Endothelial cell of umbilical vein (primary cell): Measurements from ENCODE around the gene VWA7. TPM values are rescaled to one million over a fixed set of nuclear protein-coding genes. Genes with fewer than 3 reads are reported as not detected.

Experiments used
- BruUV-seq: library from RNA; stranded (reverse); fragments of 400-500 nt; replicated peaks from 2 replicates; lab custom pipeline; 2021; lab: Mats Ljungman, UMichigan
- CTCF ChIA-PET: fragments of 300-600, 350-600 bp; sonication (Branson Sonifier 250); formaldehyde crosslinking; loops from one replicate; lab custom pipeline; 2021; ENCODE audit warnings: antibody characterized with exemption, inconsistent platforms; lab: Charles Lee
- POLR2A ChIA-PET: fragments of 300-600, 350-600 bp; sonication (Branson Sonifier 250); formaldehyde crosslinking; loops from one replicate; lab custom pipeline; 2021; ENCODE audit warnings: antibody characterized with exemption, inconsistent platforms; lab: Charles Lee
- DNase-seq: peaks from one replicate; pipeline ENCODE4 v3.0.0-alpha.2; 2011; ENCODE audit warnings: low read depth, low spot score
- FAIRE-seq: peaks from 2 replicates; lab custom pipeline; 2011; peaks lifted over from hg19 to GRCh38; lab: Jason Lieb, UNC
- H2AFZ ChIP-seq: 2 replicates; pipeline ENCODE4 v1.6.0; 2012; ENCODE audit warnings: low read depth, low read length, control low read depth, inconsistent platforms
- H3K27ac ChIP-seq: 2 replicates; pipeline ENCODE4 v1.5.1; 2011; ENCODE audit warnings: low read depth, mild to moderate bottlenecking, control low read depth, low read length, moderate library complexity; ENCODE audit not compliant: insufficient read depth
- H3K27me3 ChIP-seq, 2 experiments: 2 replicates each; pipeline versions ENCODE4 v1.6.0 to v1.6.1; 2011; ENCODE audit warnings: low read length in 2 of 2, mixed read lengths in 1 of 2; ENCODE audit not compliant: control insufficient read depth in 2 of 2, insufficient read depth in 2 of 2
- H3K36me3 ChIP-seq, 2 experiments: 2 replicates in 1 of 2; 3 replicates in 1 of 2; pipeline ENCODE4 v1.5.1; 2011; ENCODE audit warnings: low read length in 2 of 2, mild to moderate bottlenecking in 1 of 2, moderate library complexity in 1 of 2; ENCODE audit not compliant: control insufficient read depth in 2 of 2, insufficient read depth in 2 of 2; ENCODE audit errors: extremely low read depth in 1 of 2
- H3K4me1 ChIP-seq: 3 replicates; pipeline ENCODE4 v1.5.1; 2011; ENCODE audit warnings: mild to moderate bottlenecking, low read length; ENCODE audit not compliant: control insufficient read depth, insufficient read depth; ENCODE audit errors: extremely low read depth
- H3K4me2 ChIP-seq: 2 replicates; pipeline ENCODE4 v1.6.1; 2011; ENCODE audit warnings: low read length, control low read depth, mixed read lengths; ENCODE audit not compliant: insufficient read depth
- H3K4me3 ChIP-seq, 3 experiments: fragments of 200-600 bp in 1 of 3; sonication (generic), shearing (Covaris generic) in 1 of 3; replicated peaks in 1 of 3; 2 replicates each; pipeline ENCODE4 v1.5.1; 2011 to 2016; ENCODE audit warnings: control low read depth in 3 of 3, low read length in 3 of 3, mild to moderate bottlenecking in 2 of 3, inconsistent platforms in 1 of 3, low read depth in 1 of 3, moderate library complexity in 1 of 3; ENCODE audit not compliant: insufficient read depth in 1 of 3
- H3K79me2 ChIP-seq: 2 replicates; pipeline ENCODE4 v1.6.0; 2012; ENCODE audit warnings: low read length, inconsistent platforms; ENCODE audit not compliant: control insufficient read depth, insufficient read depth
- H3K9ac ChIP-seq: replicated peaks from 2 replicates; pipeline ENCODE3; 2011; ENCODE audit warnings: low read length, control low read depth; ENCODE audit not compliant: insufficient read depth; ENCODE audit errors: extremely low read depth
- H3K9me1 ChIP-seq: replicated peaks from 3 replicates; pipeline ENCODE4 v1.6.0; 2011; ENCODE audit warnings: mild to moderate bottlenecking, low read length; ENCODE audit not compliant: control insufficient read depth, insufficient read depth; ENCODE audit errors: extremely low read depth
- H3K9me3 ChIP-seq: replicated peaks from 2 replicates; pipeline ENCODE4 v1.5.1; 2012; ENCODE audit warnings: low read length, inconsistent platforms; ENCODE audit not compliant: control insufficient read depth, insufficient read depth
- H4K20me1 ChIP-seq: replicated peaks from 2 replicates; pipeline ENCODE3; 2011; ENCODE audit warnings: mild to moderate bottlenecking, low read length; ENCODE audit not compliant: control insufficient read depth, insufficient read depth; ENCODE audit errors: extremely low read depth
- EZH2 ChIP-seq: IDR thresholded peaks from 2 replicates; pipeline ENCODE4 v1.6.1; 2012; ENCODE audit warnings: borderline replicate concordance, low read depth, mild to moderate bottlenecking, moderate library complexity, low read length, inconsistent platforms; ENCODE audit not compliant: severe bottlenecking
- FOS ChIP-seq: IDR thresholded peaks from 2 replicates; pipeline ENCODE4 v1.6.1; 2011; ENCODE audit warnings: mild to moderate bottlenecking, low read length, moderate library complexity, borderline replicate concordance; ENCODE audit not compliant: insufficient read depth
- GATA2 ChIP-seq: IDR thresholded peaks from 2 replicates; pipeline ENCODE4 v1.7.0; 2011; ENCODE audit warnings: low read depth, mild to moderate bottlenecking, moderate library complexity, mixed read lengths, low read length; ENCODE audit not compliant: insufficient read length, insufficient read depth
- JUN ChIP-seq: IDR thresholded peaks from 2 replicates; pipeline ENCODE4 v1.6.1; 2011; ENCODE audit warnings: borderline replicate concordance, low read depth; ENCODE audit not compliant: insufficient read length, insufficient read depth
- MYC ChIP-seq: IDR thresholded peaks from one replicate; pipeline ENCODE4 v1.6.1; 2011; ENCODE audit warnings: mild to moderate bottlenecking, low read depth, low read length
- POLR2A ChIP-seq: IDR thresholded peaks from 2 replicates; pipeline ENCODE4 v1.6.1; 2012; ENCODE audit warnings: low read depth, mild to moderate bottlenecking, control low read depth, low read length
- POLR2AphosphoS5 ChIP-seq: IDR thresholded peaks from 2 replicates; pipeline ENCODE4 v1.6.1; 2012; ENCODE audit warnings: low read depth, mild to moderate bottlenecking, control low read depth, low read length, moderate library complexity; ENCODE audit not compliant: insufficient read depth
- dilution Hi-C: fragments of 300-500 bp; cut with MboI; formaldehyde crosslinking; loops from one replicate; pipeline ENCODE4 v1.15.0; 2019; ENCODE audit warnings: low sequenced_read_pairs; ENCODE audit not compliant: extremely low pct_ligation_motif_present
- intact Hi-C: fragments of 100-400 bp; cut with micrococcal nuclease; formaldehyde crosslinking; loops from one replicate; pipeline ENCODE4 v1.10.0; 2022
- polyA plus RNA-seq, 4 experiments: library from polyadenylated mRNA; depleted of rRNA in 3 of 4; stranded (reverse) in 3 of 4; unstranded in 1 of 4; fragments of >200 nt; gene quantifications; 2 replicates each; pipeline versions ENCODE4 v1.2.1 to v1.2.3, GENCODE V29; 2011 to 2012; ENCODE audit warnings: missing spikeins in 1 of 4
- total RNA-seq: library from RNA; stranded (reverse); gene quantifications from 2 replicates; pipeline ENCODE4 v1.2.3, GENCODE V29; 2021
- TF ChIP-seq, protein P1 (sequence below): IDR thresholded peaks from 2 replicates; pipeline ENCODE4 v1.6.1; 2011; ENCODE audit not compliant: insufficient read depth, insufficient read length
- TF ChIP-seq, protein P2 (sequence below), 2 donors: IDR thresholded peaks; 1 replicate in 1 of 2; 2 replicates in 1 of 2; pipeline ENCODE4 v1.5.1; 2011; ENCODE audit warnings: low read length in 2 of 2, mild to moderate bottlenecking in 2 of 2, moderate library complexity in 2 of 2, control low read depth in 1 of 2, inconsistent platforms in 1 of 2, low read depth in 1 of 2; ENCODE audit not compliant: insufficient read depth in 1 of 2; ENCODE audit errors: extremely low read depth in 1 of 2

The VWA7 gene
- total and polyA plus RNA-seq, 2 donors (not counting 3 experiments of a cell fraction or from before 2014, with no cell fraction given), result 0.11 to 0.51 TPM

DNA sequence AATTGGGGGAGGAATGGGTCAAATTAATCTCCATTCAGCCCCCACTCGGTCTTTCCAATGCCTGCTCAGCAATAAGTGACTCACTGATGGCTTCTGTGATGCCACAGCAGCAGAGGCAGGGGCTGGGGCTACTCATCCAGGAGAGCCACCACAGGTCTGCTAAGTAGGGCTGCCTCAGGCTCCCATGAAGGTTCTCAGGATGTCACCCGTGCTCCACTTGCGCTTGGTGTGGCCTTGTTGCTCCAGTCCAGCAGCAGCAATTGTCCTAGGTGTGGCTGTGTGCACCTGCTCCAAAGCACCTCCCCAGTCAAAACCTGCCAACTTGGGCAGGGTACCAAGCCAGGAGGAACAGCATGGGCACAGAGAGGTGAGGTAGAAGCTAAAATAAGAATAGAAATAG lies 55.0 kb downstream of the VWA7 start:
- Histone ChIP-seq H3K27ac (no peak overlapping the region), H4K20me1 (no peaks in the 10 kb centered on the region), H2AFZ (no peak overlapping the region), H3K9me1 (no peaks in the 10 kb centered on the region), H3K9ac (no peak overlapping the region), H3K4me1 (peaks cover 13% of the 10 kb centered on the region), H3K4me2 (no peak overlapping the region), H3K9me3 (no peaks in the 10 kb centered on the region), H3K4me3 (no peak overlapping the region), H3K27me3 (peaks cover 0 to 2% of the 10 kb centered on the region in 2 experiments), H3K79me2 (no peaks in the 10 kb centered on the region), H3K36me3 (peaks cover 0 to 10% of the 10 kb centered on the region in 2 experiments)
- DNase-seq (no peak), FAIRE-seq (no peak)
- ChIA-PET POLR2A (interaction anchor here (1.0 kb wide), 1 partner anchor 105 kb away, joined by 3 read pairs; the partner anchor contains the start of gene HSPA1B), CTCF (interaction anchor here (1.5 kb wide), 1 partner anchor 8 kb away, joined by 4 read pairs; no protein-coding TSS in a partner anchor)
- TF ChIP-seq, protein P1, sequence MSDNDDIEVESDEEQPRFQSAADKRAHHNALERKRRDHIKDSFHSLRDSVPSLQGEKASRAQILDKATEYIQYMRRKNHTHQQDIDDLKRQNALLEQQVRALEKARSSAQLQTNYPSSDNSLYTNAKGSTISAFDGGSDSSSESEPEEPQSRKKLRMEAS, result no peak
- TF ChIP-seq GATA2, result no peak
- TF ChIP-seq EZH2, result no peak
- no peak for TF ChIP-seq POLR2AphosphoS5
- TF ChIP-seq FOS, result no peak
- TF ChIP-seq POLR2A, result no peak
- intact Hi-C loops (no loop called here), dilution Hi-C loops (no loop called here)
- no TSS peak for BruUV-seq

DNA sequence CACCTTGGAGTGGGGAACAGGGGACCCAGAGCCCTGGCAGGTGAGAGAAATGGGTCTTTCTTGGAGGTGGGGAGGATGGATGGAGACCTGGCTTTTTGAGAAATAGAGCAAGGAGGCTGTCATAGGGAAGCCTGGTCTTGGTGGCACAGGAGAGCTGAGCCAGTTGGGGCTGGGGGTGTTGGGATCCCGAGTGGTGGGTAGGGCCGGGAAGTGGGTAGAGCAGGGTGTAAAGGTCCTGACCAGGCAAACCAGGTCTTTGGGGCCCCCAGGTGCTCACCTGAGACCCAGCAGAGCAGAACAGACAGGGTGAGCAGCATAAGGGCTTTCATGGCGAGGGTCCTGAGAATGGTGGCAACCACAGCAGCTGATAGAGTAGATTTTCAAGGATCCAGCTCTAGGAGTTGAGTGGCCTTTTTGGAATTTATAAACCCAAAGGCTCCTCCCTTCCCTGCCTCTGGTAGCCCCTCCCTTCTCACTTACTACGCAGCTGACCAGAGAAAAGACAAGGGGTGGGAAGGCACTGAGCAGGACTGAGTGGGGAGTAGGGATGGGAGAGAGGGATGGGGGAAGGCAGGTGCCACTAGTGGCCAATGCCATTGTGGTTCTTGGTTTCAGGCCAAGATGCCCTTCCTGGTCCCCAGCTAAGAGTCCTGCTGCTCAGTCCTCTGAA lies 55.6 kb downstream of the VWA7 start, which contains the start of gene LY6G6C:
TSS of gene LY6G6C (minus strand) at position 396 of the 670 bp plus-strand sequence. CDS start at position 329, 67 bp downstream.
- BruUV-seq, result no TSS peak
- no peak within 1 kb of the TSS for H3K4me2 ChIP-seq
- no peaks in the 10 kb centered on the region for H3K9me1 ChIP-seq
- ChIA-PET CTCF (no interaction called here), POLR2A (interaction anchor here (0.5 to 1.0 kb wide), 2 partner anchors 27 to 106 kb away, joined by 3 to 6 read pairs; partner anchors contain the start of gene HSPA1B)
- H3K4me1 ChIP-seq, result peaks cover 9% of the 10 kb centered on the region
- H3K27ac ChIP-seq, result no peak within 1 kb of the TSS
- TF ChIP-seq EZH2, result no peak
- TF ChIP-seq, protein P1, result no peak
- TF ChIP-seq FOS, result no peak
- TF ChIP-seq JUN, result no peak
- no peak for TF ChIP-seq GATA2
- no peak for TF ChIP-seq POLR2AphosphoS5
- TF ChIP-seq, protein P2, sequence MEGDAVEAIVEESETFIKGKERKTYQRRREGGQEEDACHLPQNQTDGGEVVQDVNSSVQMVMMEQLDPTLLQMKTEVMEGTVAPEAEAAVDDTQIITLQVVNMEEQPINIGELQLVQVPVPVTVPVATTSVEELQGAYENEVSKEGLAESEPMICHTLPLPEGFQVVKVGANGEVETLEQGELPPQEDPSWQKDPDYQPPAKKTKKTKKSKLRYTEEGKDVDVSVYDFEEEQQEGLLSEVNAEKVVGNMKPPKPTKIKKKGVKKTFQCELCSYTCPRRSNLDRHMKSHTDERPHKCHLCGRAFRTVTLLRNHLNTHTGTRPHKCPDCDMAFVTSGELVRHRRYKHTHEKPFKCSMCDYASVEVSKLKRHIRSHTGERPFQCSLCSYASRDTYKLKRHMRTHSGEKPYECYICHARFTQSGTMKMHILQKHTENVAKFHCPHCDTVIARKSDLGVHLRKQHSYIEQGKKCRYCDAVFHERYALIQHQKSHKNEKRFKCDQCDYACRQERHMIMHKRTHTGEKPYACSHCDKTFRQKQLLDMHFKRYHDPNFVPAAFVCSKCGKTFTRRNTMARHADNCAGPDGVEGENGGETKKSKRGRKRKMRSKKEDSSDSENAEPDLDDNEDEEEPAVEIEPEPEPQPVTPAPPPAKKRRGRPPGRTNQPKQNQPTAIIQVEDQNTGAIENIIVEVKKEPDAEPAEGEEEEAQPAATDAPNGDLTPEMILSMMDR (IDR thresholded peaks at IDR 0.05; ENCODE audit: extremely low read depth in 1 of 2, insufficient read depth in 1 of 2, low read depth in 1 of 2, low read length in 2 of 2), result no peak
- no peak for TF ChIP-seq POLR2A
- TF ChIP-seq MYC, result no peak
- H3K79me2 ChIP-seq, result no peaks in the 10 kb centered on the region
- dilution Hi-C loops (no loop called here), intact Hi-C loops (no loop called here)
- no peak within 1 kb of the TSS for H3K9ac ChIP-seq
- H3K4me3 ChIP-seq, result no peak within 1 kb of the TSS
- no peaks in the 10 kb centered on the region for H3K9me3 ChIP-seq
- peaks cover 0 to 2% of the 10 kb centered on the region in 2 experiments for H3K27me3 ChIP-seq
- H3K36me3 ChIP-seq, result peaks cover 0 to 4% of the 10 kb centered on the region in 2 experiments
- H4K20me1 ChIP-seq, result no peaks in the 10 kb centered on the region
- H2AFZ ChIP-seq, result no peak within 1 kb of the TSS
- FAIRE-seq (no peak), DNase-seq (no peak)
